MM.1S (cell line): ENCODE data around the gene RPN2.

Experiments
- DNase-seq: peaks from one replicate; pipeline ENCODE4 v3.0.0-alpha.2; 2015
- H2AFZ ChIP-seq: fragments of 300-600 bp; sonication (generic); 2 replicates; pipeline ENCODE4 v1.6.0; 2016; ENCODE audit warnings: antibody characterized with exemption, low read length
- H3F3A ChIP-seq: fragments of 300-600 bp; sonication (generic); 2 replicates; pipeline ENCODE4 v1.6.1; 2016; ENCODE audit warnings: mild to moderate bottlenecking, antibody characterized with exemption, low read length, moderate library complexity, mixed read lengths; ENCODE audit not compliant: insufficient read depth
- H3K27ac ChIP-seq: fragments of 300-600 bp; sonication (generic); 2 replicates; pipeline ENCODE4 v1.5.1; 2016; ENCODE audit warnings: mild to moderate bottlenecking, low read length
- H3K27me3 ChIP-seq: fragments of 300-600 bp; sonication (generic); replicated peaks from 2 replicates; pipeline ENCODE4 v1.6.0; 2016; ENCODE audit warnings: low read length; ENCODE audit not compliant: insufficient read depth
- H3K36me3 ChIP-seq: fragments of 300-600 bp; sonication (generic); replicated peaks from 2 replicates; pipeline ENCODE4 v1.6.1; 2016; ENCODE audit warnings: mild to moderate bottlenecking, low read length, mixed read lengths; ENCODE audit not compliant: insufficient read depth
- H3K4me1 ChIP-seq: fragments of 300-600 bp; sonication (generic); 2 replicates; pipeline ENCODE4 v1.6.1; 2016; ENCODE audit warnings: low read length, mixed read lengths
- H3K4me2 ChIP-seq: fragments of 300-600 bp; sonication (generic); 2 replicates; pipeline ENCODE4 v1.6.0; 2016; ENCODE audit warnings: low read depth, low read length
- H3K4me3 ChIP-seq: fragments of 300-600 bp; sonication (generic); 2 replicates; pipeline ENCODE4 v1.5.1; 2016; ENCODE audit warnings: low read length, mixed read lengths
- H3K79me2 ChIP-seq: fragments of 300-600 bp; sonication (generic); 2 replicates; pipeline ENCODE4 v1.6.1; 2016; ENCODE audit warnings: mixed run types, low read length, mixed read lengths
- H3K9ac ChIP-seq: fragments of 300-600 bp; sonication (generic); 2 replicates; pipeline ENCODE4 v1.6.1; 2016; ENCODE audit warnings: low read length, mixed read lengths
- H3K9me2 ChIP-seq: fragments of 300-600 bp; sonication (generic); replicated peaks from 2 replicates; pipeline ENCODE4 v1.6.1; 2016; ENCODE audit warnings: mild to moderate bottlenecking, low read length, mixed read lengths; ENCODE audit not compliant: insufficient read depth
- H3K9me3 ChIP-seq: fragments of 300-600 bp; sonication (generic); replicated peaks from 2 replicates; pipeline ENCODE4 v1.6.1; 2016; ENCODE audit warnings: mild to moderate bottlenecking, low read length, mixed read lengths; ENCODE audit not compliant: insufficient read depth
- H4K20me1 ChIP-seq: fragments of 300-600 bp; sonication (generic); 2 replicates; pipeline ENCODE4 v1.6.1; 2016; ENCODE audit warnings: mild to moderate bottlenecking, low read length, moderate library complexity, mixed read lengths; ENCODE audit not compliant: insufficient read depth
- EZH2 ChIP-seq: fragments of 300-600 bp; sonication (generic); optimal IDR thresholded peaks from 2 replicates; pipeline ENCODE3; 2017; ENCODE audit warnings: low read depth, mild to moderate bottlenecking, antibody characterized with exemption, low read length, mixed read lengths
- EZH2phosphoT487 ChIP-seq: fragments of 300-600 bp; sonication (generic); IDR thresholded peaks from 2 replicates; pipeline ENCODE4 v1.6.1; 2018; ENCODE audit warnings: antibody characterized with exemption, low read length
- TF ChIP-seq, protein P1 (sequence below): fragments of 300-600 bp; sonication (generic); IDR thresholded peaks from 2 replicates; pipeline ENCODE4 v1.5.1; 2016; ENCODE audit warnings: antibody characterized with exemption, low read length, mixed read lengths

RPN2 gene

DNA sequence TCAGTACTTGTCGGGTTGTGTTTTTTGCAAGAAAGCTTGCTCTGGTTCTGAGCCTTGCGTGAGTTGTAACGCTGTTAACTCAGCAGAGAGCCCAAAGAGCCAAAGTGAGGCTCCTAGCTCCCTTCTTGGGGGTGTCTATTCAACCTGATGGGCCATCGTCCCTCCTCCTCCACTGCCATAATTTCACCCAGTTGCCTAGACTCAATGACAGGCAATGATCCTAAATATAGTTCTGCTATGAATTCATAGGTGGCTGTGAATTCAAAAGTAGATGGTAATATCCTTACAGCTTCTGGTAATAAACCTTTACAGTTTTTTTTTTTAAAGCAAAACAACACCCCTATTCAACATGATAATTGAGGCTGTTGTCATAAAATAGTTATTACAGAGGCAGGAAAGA lies 43.0 kb downstream of the RPN2 start:
- no peak overlapping the region for H3K4me2 ChIP-seq
- DNase-seq, result no peak

DNA sequence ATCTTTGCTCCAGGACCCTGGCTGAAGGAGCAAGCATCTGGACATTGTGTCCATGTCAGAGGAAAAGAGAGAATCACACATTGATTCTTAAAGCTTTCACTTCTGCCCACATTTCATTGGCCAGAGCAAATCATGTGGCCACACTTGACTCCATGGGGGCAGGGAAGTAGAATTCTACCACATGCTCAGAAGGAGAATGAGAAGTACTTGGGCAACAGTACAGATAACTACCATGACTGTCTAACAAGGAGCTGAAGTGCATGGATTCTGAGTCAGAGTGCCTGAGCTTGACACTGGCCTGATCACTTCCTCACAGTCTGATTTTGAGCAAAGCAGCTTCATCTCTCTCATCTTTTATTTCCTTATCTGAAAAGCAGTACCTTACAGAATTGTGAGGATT lies 43.9 kb downstream of the RPN2 start:
- Histone ChIP-seq H4K20me1 (0 out of 2 replicates have a peak, but pooled peaks cover 7% of the 10 kb centered on the region), H3K9me3 (no peaks in the 10 kb centered on the region), H2AFZ (no peak overlapping the region), H3K9ac (no peak overlapping the region), H3F3A (no peaks in the 10 kb centered on the region), H3K4me3 (no peak overlapping the region), H3K27me3 (no peaks in the 10 kb centered on the region), H3K79me2 (peaks cover 6% of the 10 kb centered on the region; the same call in 1 of the 2 replicates), H3K27ac (no peak overlapping the region), H3K4me2 (no peak overlapping the region), H3K4me1 (no peaks in the 10 kb centered on the region), H3K36me3 (peaks cover 41% of the 10 kb centered on the region), H3K9me2 (no peaks in the 10 kb centered on the region)
- TF ChIP-seq EZH2, result no peak
- TF ChIP-seq EZH2phosphoT487, result no peak
- TF ChIP-seq, protein P1, sequence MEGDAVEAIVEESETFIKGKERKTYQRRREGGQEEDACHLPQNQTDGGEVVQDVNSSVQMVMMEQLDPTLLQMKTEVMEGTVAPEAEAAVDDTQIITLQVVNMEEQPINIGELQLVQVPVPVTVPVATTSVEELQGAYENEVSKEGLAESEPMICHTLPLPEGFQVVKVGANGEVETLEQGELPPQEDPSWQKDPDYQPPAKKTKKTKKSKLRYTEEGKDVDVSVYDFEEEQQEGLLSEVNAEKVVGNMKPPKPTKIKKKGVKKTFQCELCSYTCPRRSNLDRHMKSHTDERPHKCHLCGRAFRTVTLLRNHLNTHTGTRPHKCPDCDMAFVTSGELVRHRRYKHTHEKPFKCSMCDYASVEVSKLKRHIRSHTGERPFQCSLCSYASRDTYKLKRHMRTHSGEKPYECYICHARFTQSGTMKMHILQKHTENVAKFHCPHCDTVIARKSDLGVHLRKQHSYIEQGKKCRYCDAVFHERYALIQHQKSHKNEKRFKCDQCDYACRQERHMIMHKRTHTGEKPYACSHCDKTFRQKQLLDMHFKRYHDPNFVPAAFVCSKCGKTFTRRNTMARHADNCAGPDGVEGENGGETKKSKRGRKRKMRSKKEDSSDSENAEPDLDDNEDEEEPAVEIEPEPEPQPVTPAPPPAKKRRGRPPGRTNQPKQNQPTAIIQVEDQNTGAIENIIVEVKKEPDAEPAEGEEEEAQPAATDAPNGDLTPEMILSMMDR, result no peak
- no peak for DNase-seq

More for the DNA sequence above, 43.0 kb downstream of the RPN2 start:
- Histone ChIP-seq H4K20me1 (0 out of 2 replicates have a peak, but pooled peaks cover 7% of the 10 kb centered on the region), H2AFZ (no peak overlapping the region), H3K27me3 (no peaks in the 10 kb centered on the region), H3K36me3 (peaks cover 32% of the 10 kb centered on the region), H3K9me2 (no peaks in the 10 kb centered on the region), H3F3A (no peaks in the 10 kb centered on the region), H3K27ac (no peak overlapping the region), H3K9ac (no peak overlapping the region), H3K4me3 (no peak overlapping the region), H3K9me3 (no peaks in the 10 kb centered on the region), H3K4me1 (no peaks in the 10 kb centered on the region), H3K79me2 (peaks cover 6% of the 10 kb centered on the region; the same call in 1 of the 2 replicates)
- TF ChIP-seq EZH2phosphoT487 (no peak), EZH2 (no peak)
- TF ChIP-seq, protein P1, result no peak

DNA sequence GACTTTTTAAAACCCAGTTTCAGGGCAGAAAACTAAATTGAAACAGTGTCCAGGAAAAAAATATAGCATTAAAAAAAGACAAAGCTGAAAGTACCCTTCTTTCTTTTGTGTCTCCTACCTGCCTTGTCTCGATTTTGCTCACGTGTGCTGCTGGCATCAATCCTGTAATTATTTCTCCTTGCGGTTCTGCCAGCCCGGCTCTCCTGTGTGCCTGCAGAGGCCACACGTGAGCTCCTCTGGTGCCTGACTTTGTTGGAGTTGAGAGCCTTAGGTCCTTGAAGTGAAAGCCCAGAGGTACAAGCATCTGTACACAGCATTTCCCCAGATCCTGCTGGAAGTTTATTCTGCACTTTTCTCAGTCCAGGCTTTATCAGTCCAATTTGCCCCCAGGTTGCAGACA lies 46.0 kb downstream of the RPN2 start:
- no peaks in the 10 kb centered on the region for H3F3A ChIP-seq
- no peak for DNase-seq
- H3K27ac ChIP-seq, result no peak overlapping the region
- H3K4me1 ChIP-seq, result no peaks in the 10 kb centered on the region
- H3K27me3 ChIP-seq, result no peaks in the 10 kb centered on the region
- no peaks in the 10 kb centered on the region for H3K9me3 ChIP-seq
- no peak for TF ChIP-seq EZH2
- TF ChIP-seq, protein P1, result no peak
- no peak for TF ChIP-seq EZH2phosphoT487
- H3K4me2 ChIP-seq, result no peak overlapping the region
- H4K20me1 ChIP-seq, result 0 out of 2 replicates have a peak, but pooled peaks cover 7% of the 10 kb centered on the region
- no peak overlapping the region for H3K4me3 ChIP-seq
- H3K79me2 ChIP-seq, result peaks cover 3% of the 10 kb centered on the region; the same call in 1 of the 2 replicates
- peaks cover 35% of the 10 kb centered on the region for H3K36me3 ChIP-seq
- H3K9me2 ChIP-seq, result no peaks in the 10 kb centered on the region
- no peak overlapping the region for H3K9ac ChIP-seq
- H2AFZ ChIP-seq, result no peak overlapping the region
